ENCODE results near the gene SNX30.

SNX30 gene

GRCh38 chr9:112850840-112851239 lies 100.3 kb downstream of the SNX30 start:
- DNase-seq = no peak
- H3K9me3 ChIP-seq (ENCODE audit: control insufficient read depth, low read length) = no peaks in the 10 kb centered on the region
- peaks cover 13% of the 10 kb centered on the region for H3K36me3 ChIP-seq (ENCODE audit: control insufficient read depth, insufficient read depth, low read length)
- no peak overlapping the region for H3K4me3 ChIP-seq (ENCODE audit: insufficient read depth, low read depth, low read length, poor library complexity, severe bottlenecking)
- no peak overlapping the region for H3K27ac ChIP-seq (ENCODE audit: insufficient read depth, low read length, poor library complexity, severe bottlenecking)
- no peaks in the 10 kb centered on the region for H3K27me3 ChIP-seq (replicated peaks; ENCODE audit: control insufficient read depth, insufficient read depth, low read length, poor library complexity, severe bottlenecking)
- H3K4me1 ChIP-seq (ENCODE audit: control insufficient read depth, insufficient read depth, low read length, poor library complexity, severe bottlenecking) = no peaks in the 10 kb centered on the region

GRCh38 chr9:112852741-112853504 lies 102.4 kb downstream of the SNX30 start:
- Histone ChIP-seq H3K4me1 (ENCODE audit: control insufficient read depth, insufficient read depth, low read length, poor library complexity, severe bottlenecking) (no peaks in the 10 kb centered on the region), H3K27me3 (replicated peaks; ENCODE audit: control insufficient read depth, insufficient read depth, low read length, poor library complexity, severe bottlenecking) (no peaks in the 10 kb centered on the region), H3K36me3 (ENCODE audit: control insufficient read depth, insufficient read depth, low read length) (peaks cover 13% of the 10 kb centered on the region), H3K9me3 (ENCODE audit: control insufficient read depth, low read length) (no peaks in the 10 kb centered on the region), H3K27ac (ENCODE audit: insufficient read depth, low read length, poor library complexity, severe bottlenecking) (no peak overlapping the region), H3K4me3 (ENCODE audit: insufficient read depth, low read depth, low read length, poor library complexity, severe bottlenecking) (no peak overlapping the region)
- no peak for DNase-seq

GRCh38 chr9:112853882-112854585 lies 103.5 kb downstream of the SNX30 start:
- no peaks in the 10 kb centered on the region for H3K9me3 ChIP-seq (ENCODE audit: control insufficient read depth, low read length)
- H3K4me1 ChIP-seq (ENCODE audit: control insufficient read depth, insufficient read depth, low read length, poor library complexity, severe bottlenecking) = no peaks in the 10 kb centered on the region
- H3K4me3 ChIP-seq (ENCODE audit: insufficient read depth, low read depth, low read length, poor library complexity, severe bottlenecking) = no peak overlapping the region
- DNase-seq = no peak
- H3K27ac ChIP-seq (ENCODE audit: insufficient read depth, low read length, poor library complexity, severe bottlenecking) = no peak overlapping the region
- no peaks in the 10 kb centered on the region for H3K27me3 ChIP-seq (replicated peaks; ENCODE audit: control insufficient read depth, insufficient read depth, low read length, poor library complexity, severe bottlenecking)
- H3K36me3 ChIP-seq (ENCODE audit: control insufficient read depth, insufficient read depth, low read length) = peaks cover 13% of the 10 kb centered on the region

GRCh38 chr9:112854657-112855056 lies 104.1 kb downstream of the SNX30 start:
- H3K4me3 ChIP-seq (ENCODE audit: insufficient read depth, low read depth, low read length, poor library complexity, severe bottlenecking) = no peak overlapping the region
- DNase-seq = no peak
- peaks cover 13% of the 10 kb centered on the region for H3K36me3 ChIP-seq (ENCODE audit: control insufficient read depth, insufficient read depth, low read length)
- H3K4me1 ChIP-seq (ENCODE audit: control insufficient read depth, insufficient read depth, low read length, poor library complexity, severe bottlenecking) = no peaks in the 10 kb centered on the region
- H3K27ac ChIP-seq (ENCODE audit: insufficient read depth, low read length, poor library complexity, severe bottlenecking) = no peak overlapping the region
- H3K27me3 ChIP-seq (replicated peaks; ENCODE audit: control insufficient read depth, insufficient read depth, low read length, poor library complexity, severe bottlenecking) = no peaks in the 10 kb centered on the region
- H3K9me3 ChIP-seq (ENCODE audit: control insufficient read depth, low read length) = no peaks in the 10 kb centered on the region

- H3K36me3 ChIP-seq (ENCODE audit: control insufficient read depth, insufficient read depth, low read length) = peaks cover 4% of the 10 kb centered on the region
- DNase-seq = no peak
- H3K27ac ChIP-seq (ENCODE audit: insufficient read depth, low read length, poor library complexity, severe bottlenecking) = no peak overlapping the region
- no peak overlapping the region for H3K4me3 ChIP-seq (ENCODE audit: insufficient read depth, low read depth, low read length, poor library complexity, severe bottlenecking)
- no peaks in the 10 kb centered on the region for H3K27me3 ChIP-seq (replicated peaks; ENCODE audit: control insufficient read depth, insufficient read depth, low read length, poor library complexity, severe bottlenecking)
- H3K4me1 ChIP-seq (ENCODE audit: control insufficient read depth, insufficient read depth, low read length, poor library complexity, severe bottlenecking) = no peaks in the 10 kb centered on the region
- no peaks in the 10 kb centered on the region for H3K9me3 ChIP-seq (ENCODE audit: control insufficient read depth, low read length)
Observed at GRCh38 chr9:112856200-112856599, 105.6 kb downstream of the SNX30 start.

GRCh38 chr9:112856843-112857242 lies 106.3 kb downstream of the SNX30 start:
- H3K27ac ChIP-seq (ENCODE audit: insufficient read depth, low read length, poor library complexity, severe bottlenecking) = no peak overlapping the region
- peaks cover 3% of the 10 kb centered on the region for H3K36me3 ChIP-seq (ENCODE audit: control insufficient read depth, insufficient read depth, low read length)
- H3K27me3 ChIP-seq (replicated peaks; ENCODE audit: control insufficient read depth, insufficient read depth, low read length, poor library complexity, severe bottlenecking) = no peaks in the 10 kb centered on the region
- H3K4me1 ChIP-seq (ENCODE audit: control insufficient read depth, insufficient read depth, low read length, poor library complexity, severe bottlenecking) = no peaks in the 10 kb centered on the region
- H3K9me3 ChIP-seq (ENCODE audit: control insufficient read depth, low read length) = no peaks in the 10 kb centered on the region
- H3K4me3 ChIP-seq (ENCODE audit: insufficient read depth, low read depth, low read length, poor library complexity, severe bottlenecking) = no peak overlapping the region
- no peak for DNase-seq

GRCh38 chr9:112858005-112858404 lies 107.4 kb downstream of the SNX30 start:
- Histone ChIP-seq H3K36me3 (ENCODE audit: control insufficient read depth, insufficient read depth, low read length) (no peaks in the 10 kb centered on the region), H3K27me3 (replicated peaks; ENCODE audit: control insufficient read depth, insufficient read depth, low read length, poor library complexity, severe bottlenecking) (no peaks in the 10 kb centered on the region), H3K9me3 (ENCODE audit: control insufficient read depth, low read length) (no peaks in the 10 kb centered on the region), H3K4me3 (ENCODE audit: insufficient read depth, low read depth, low read length, poor library complexity, severe bottlenecking) (no peak overlapping the region), H3K4me1 (ENCODE audit: control insufficient read depth, insufficient read depth, low read length, poor library complexity, severe bottlenecking) (no peaks in the 10 kb centered on the region), H3K27ac (ENCODE audit: insufficient read depth, low read length, poor library complexity, severe bottlenecking) (no peak overlapping the region)
- no peak for DNase-seq

- DNase-seq = no peak
- Histone ChIP-seq H3K4me1 (ENCODE audit: control insufficient read depth, insufficient read depth, low read length, poor library complexity, severe bottlenecking) (no peaks in the 10 kb centered on the region), H3K36me3 (ENCODE audit: control insufficient read depth, insufficient read depth, low read length) (no peaks in the 10 kb centered on the region), H3K4me3 (ENCODE audit: insufficient read depth, low read depth, low read length, poor library complexity, severe bottlenecking) (no peak overlapping the region), H3K27ac (ENCODE audit: insufficient read depth, low read length, poor library complexity, severe bottlenecking) (no peak overlapping the region), H3K9me3 (ENCODE audit: control insufficient read depth, low read length) (no peaks in the 10 kb centered on the region), H3K27me3 (replicated peaks; ENCODE audit: control insufficient read depth, insufficient read depth, low read length, poor library complexity, severe bottlenecking) (no peaks in the 10 kb centered on the region)
Observed at GRCh38 chr9:112858625-112859147, 108.1 kb downstream of the SNX30 start.

GRCh38 chr9:112860451-112860850 lies 109.9 kb downstream of the SNX30 start:
- Histone ChIP-seq H3K36me3 (ENCODE audit: control insufficient read depth, insufficient read depth, low read length) (peaks cover 6% of the 10 kb centered on the region), H3K27ac (ENCODE audit: insufficient read depth, low read length, poor library complexity, severe bottlenecking) (no peak overlapping the region), H3K9me3 (ENCODE audit: control insufficient read depth, low read length) (no peaks in the 10 kb centered on the region)

GRCh38 chr9:112861155-112861554 lies 110.6 kb downstream of the SNX30 start:
- Histone ChIP-seq H3K4me3 (ENCODE audit: insufficient read depth, low read depth, low read length, poor library complexity, severe bottlenecking) (no peak overlapping the region), H3K36me3 (ENCODE audit: control insufficient read depth, insufficient read depth, low read length) (peaks cover 6% of the 10 kb centered on the region), H3K4me1 (ENCODE audit: control insufficient read depth, insufficient read depth, low read length, poor library complexity, severe bottlenecking) (no peaks in the 10 kb centered on the region), H3K27ac (ENCODE audit: insufficient read depth, low read length, poor library complexity, severe bottlenecking) (no peak overlapping the region), H3K27me3 (replicated peaks; ENCODE audit: control insufficient read depth, insufficient read depth, low read length, poor library complexity, severe bottlenecking) (no peaks in the 10 kb centered on the region), H3K9me3 (ENCODE audit: control insufficient read depth, low read length) (no peaks in the 10 kb centered on the region)
- DNase-seq = no peak

More at GRCh38 chr9:112860451-112860850, 109.9 kb downstream of the SNX30 start:
- DNase-seq = no peak
- no peaks in the 10 kb centered on the region for H3K27me3 ChIP-seq (replicated peaks; ENCODE audit: control insufficient read depth, insufficient read depth, low read length, poor library complexity, severe bottlenecking)
- H3K4me3 ChIP-seq (ENCODE audit: insufficient read depth, low read depth, low read length, poor library complexity, severe bottlenecking) = no peak overlapping the region
- no peaks in the 10 kb centered on the region for H3K4me1 ChIP-seq (ENCODE audit: control insufficient read depth, insufficient read depth, low read length, poor library complexity, severe bottlenecking)
